Stomach smooth muscle (tissue), 2 donors: Measurements from ENCODE around the gene NELFA.

Source experiments
- H3K27ac ChIP-seq: one replicate; pipeline ENCODE4 v1.7.0; 2013; ENCODE audit warnings: mild to moderate bottlenecking, low read length, inconsistent platforms
- H3K27me3 ChIP-seq, 2 donors: one replicate each; pipeline ENCODE4 v1.7.0; 2013; ENCODE audit warnings: low read length in 2 of 2; ENCODE audit not compliant: insufficient read depth in 2 of 2, control insufficient read depth in 1 of 2
- H3K36me3 ChIP-seq, 2 donors: one replicate each; pipeline ENCODE4 v1.7.0; 2013; ENCODE audit warnings: low read length in 2 of 2; ENCODE audit not compliant: control insufficient read depth in 2 of 2, insufficient read depth in 2 of 2
- H3K4me1 ChIP-seq: one replicate; pipeline ENCODE4 v1.7.0; 2013; ENCODE audit warnings: low read length; ENCODE audit not compliant: control insufficient read depth, insufficient read depth
- H3K4me3 ChIP-seq, 2 donors: one replicate each; pipeline ENCODE4 v1.7.0; 2013; ENCODE audit warnings: low read length in 2 of 2
- H3K9ac ChIP-seq, 2 donors: one replicate each; pipeline ENCODE4 v1.7.0; 2013; ENCODE audit warnings: low read length in 2 of 2, mild to moderate bottlenecking in 1 of 2
- H3K9me3 ChIP-seq, 2 donors: one replicate each; pipeline ENCODE4 v1.7.0; 2013; ENCODE audit warnings: low read length in 2 of 2; ENCODE audit not compliant: control insufficient read depth in 2 of 2
- donor health status: healthy.
- donor health status: Pancreatic carcinoma.

Gene NELFA

GRCh38 chr4:1987296-1987695, 21.5 kb downstream of the NELFA start:
- Histone ChIP-seq H3K27me3 (no peaks in the 10 kb centered on the region), H3K27ac (no peak overlapping the region), H3K4me3 (no peak overlapping the region), H3K9me3 (no peaks in the 10 kb centered on the region), H3K9ac (no peak overlapping the region), H3K4me1 (no peaks in the 10 kb centered on the region), H3K36me3 (peaks cover 45 to 56% of the 10 kb centered on the region in 2 donors)

- no peak overlapping the region for H3K27ac ChIP-seq
- H3K36me3 ChIP-seq = peaks cover 49 to 56% of the 10 kb centered on the region in 2 donors
- H3K27me3 ChIP-seq = no peaks in the 10 kb centered on the region
- no peaks in the 10 kb centered on the region for H3K9me3 ChIP-seq
- H3K4me3 ChIP-seq = no peak overlapping the region
- no peaks in the 10 kb centered on the region for H3K4me1 ChIP-seq
- no peak overlapping the region for H3K9ac ChIP-seq
Measured at GRCh38 chr4:1986578-1987210, 22.1 kb downstream of the NELFA start.

GRCh38 chr4:1985780-1986577, 22.8 kb downstream of the NELFA start:
- peaks cover 53 to 59% of the 10 kb centered on the region in 2 donors for H3K36me3 ChIP-seq
- H3K4me1 ChIP-seq = no peaks in the 10 kb centered on the region

GRCh38 chr4:1985294-1985693, 23.5 kb downstream of the NELFA start:
- Histone ChIP-seq H3K4me1 (no peaks in the 10 kb centered on the region), H3K27ac (no peak overlapping the region), H3K4me3 (no peak overlapping the region), H3K9ac (no peak overlapping the region), H3K9me3 (no peaks in the 10 kb centered on the region), H3K36me3 (peaks cover 50 to 60% of the 10 kb centered on the region in 2 donors), H3K27me3 (no peaks in the 10 kb centered on the region)

More at GRCh38 chr4:1985780-1986577, 22.8 kb downstream of the NELFA start:
- no peak overlapping the region for H3K9ac ChIP-seq
- H3K27me3 ChIP-seq = no peaks in the 10 kb centered on the region
- no peak overlapping the region for H3K27ac ChIP-seq
- no peak overlapping the region for H3K4me3 ChIP-seq
- no peaks in the 10 kb centered on the region for H3K9me3 ChIP-seq

- H3K4me1 ChIP-seq = no peaks in the 10 kb centered on the region
- H3K4me3 ChIP-seq = no peak overlapping the region
- peaks cover 43 to 66% of the 10 kb centered on the region in 2 donors for H3K36me3 ChIP-seq
- H3K27ac ChIP-seq = no peak overlapping the region
- no peak overlapping the region for H3K9ac ChIP-seq
- H3K27me3 ChIP-seq = no peaks in the 10 kb centered on the region
- H3K9me3 ChIP-seq = no peaks in the 10 kb centered on the region
Measured at GRCh38 chr4:1984406-1985191, 24.2 kb downstream of the NELFA start.

GRCh38 chr4:1983846-1984405, 24.8 kb downstream of the NELFA start:
- no peaks in the 10 kb centered on the region for H3K4me1 ChIP-seq
- no peaks in the 10 kb centered on the region for H3K9me3 ChIP-seq
- H3K36me3 ChIP-seq = peaks cover 36 to 66% of the 10 kb centered on the region in 2 donors
- H3K9ac ChIP-seq = no peak overlapping the region
- H3K27me3 ChIP-seq = no peaks in the 10 kb centered on the region
- no peak overlapping the region for H3K4me3 ChIP-seq
- no peak overlapping the region for H3K27ac ChIP-seq

GRCh38 chr4:1983053-1983845, 25.5 kb downstream of the NELFA start:
- no peak overlapping the region for H3K27ac ChIP-seq
- H3K27me3 ChIP-seq = no peaks in the 10 kb centered on the region
- H3K9ac ChIP-seq = no peak overlapping the region
- H3K4me3 ChIP-seq = no peak overlapping the region
- no peaks in the 10 kb centered on the region for H3K4me1 ChIP-seq
- peaks cover 36 to 71% of the 10 kb centered on the region in 2 donors for H3K36me3 ChIP-seq
- no peaks in the 10 kb centered on the region for H3K9me3 ChIP-seq

- peaks cover 36 to 73% of the 10 kb centered on the region in 2 donors for H3K36me3 ChIP-seq
- no peaks in the 10 kb centered on the region for H3K4me1 ChIP-seq
- H3K9ac ChIP-seq = no peak overlapping the region
- no peaks in the 10 kb centered on the region for H3K9me3 ChIP-seq
- H3K4me3 ChIP-seq = no peak overlapping the region
- no peaks in the 10 kb centered on the region for H3K27me3 ChIP-seq
- peak overlapping the region; percentile 24 for H3K27ac ChIP-seq
Measured at GRCh38 chr4:1982124-1983052, 26.4 kb downstream of the NELFA start.

GRCh38 chr4:1981251-1982058, 27.3 kb downstream of the NELFA start:
- no peak overlapping the region for H3K27ac ChIP-seq
- H3K27me3 ChIP-seq = no peaks in the 10 kb centered on the region
- H3K36me3 ChIP-seq = peaks cover 39 to 72% of the 10 kb centered on the region in 2 donors
- H3K9ac ChIP-seq = no peak overlapping the region
- no peaks in the 10 kb centered on the region for H3K4me1 ChIP-seq
- no peaks in the 10 kb centered on the region for H3K9me3 ChIP-seq
- no peak overlapping the region for H3K4me3 ChIP-seq
